PC-3 (cell line): ENCODE data around the gene ZDHHC8. TPM values are rescaled to one million over a fixed set of nuclear protein-coding genes. Genes with fewer than 3 reads are reported as not detected.

Source experiments
- ATAC-seq: fragments of 200-7000 bp; cut with Tn5 transposase; 2 replicates; pipeline ENCODE4 v1.9.1; 2020; ENCODE audit warnings: mild to moderate bottlenecking, moderate library complexity
- BruUV-seq: library from RNA; stranded (reverse); fragments of 400-500 nt; replicated peaks from 2 replicates; lab custom pipeline; 2021; lab: Mats Ljungman, UMichigan
- CTCF ChIA-PET: fragments of 300-600 bp; sonication (Branson Sonifier 250); formaldehyde crosslinking; loops from one replicate; lab custom pipeline; 2022; ENCODE audit warnings: antibody characterized with exemption; lab: Charles Lee
- POLR2A ChIA-PET: fragments of 300-600 bp; sonication (Branson Sonifier 250); formaldehyde crosslinking; loops from one replicate; lab custom pipeline; 2022; ENCODE audit warnings: antibody characterized with exemption; ENCODE audit not compliant: unreplicated experiment; lab: Charles Lee
- DNase-seq: peaks from one replicate; pipeline ENCODE4 v3.0.0-alpha.2; 2015
- H2AFZ ChIP-seq: fragments of 300-600 bp; sonication (generic); 2 replicates; pipeline ENCODE4 v1.6.0; 2016; ENCODE audit warnings: antibody characterized with exemption, low read length
- H3F3A ChIP-seq: fragments of 300-600 bp; sonication (generic); one replicate; pipeline ENCODE4 v1.6.0; 2017; ENCODE audit warnings: antibody characterized with exemption, low read length, control low read depth, mild to moderate bottlenecking; ENCODE audit not compliant: unreplicated experiment
- H3K27ac ChIP-seq: fragments of 300-600 bp; sonication (generic); 2 replicates; pipeline ENCODE4 v1.5.1; 2016; ENCODE audit warnings: mild to moderate bottlenecking, low read length
- H3K27me3 ChIP-seq: fragments of 300-600 bp; sonication (generic); 2 replicates; pipeline ENCODE4 v1.6.1; 2016; ENCODE audit warnings: low read length, mixed read lengths
- H3K36me3 ChIP-seq: fragments of 300-600 bp; sonication (generic); 2 replicates; pipeline ENCODE4 v1.6.1; 2016; ENCODE audit warnings: low read depth, mixed run types, low read length, mixed read lengths
- H3K4me1 ChIP-seq: fragments of 300-600 bp; sonication (generic); 2 replicates; pipeline ENCODE4 v1.5.1; 2016; ENCODE audit warnings: low read length; ENCODE audit not compliant: insufficient read depth
- H3K4me2 ChIP-seq: fragments of 300-600 bp; sonication (generic); 2 replicates; pipeline ENCODE4 v1.6.0; 2016; ENCODE audit warnings: low read length
- H3K4me3 ChIP-seq: fragments of 300-600 bp; sonication (generic); 2 replicates; pipeline ENCODE4 v1.5.1; 2016; ENCODE audit warnings: mild to moderate bottlenecking, low read length, mixed read lengths
- H3K79me2 ChIP-seq: fragments of 300-600 bp; sonication (generic); 2 replicates; pipeline ENCODE4 v1.6.1; 2017; ENCODE audit warnings: low read length, mixed read lengths
- H3K9ac ChIP-seq: fragments of 300-600 bp; sonication (generic); 2 replicates; pipeline ENCODE4 v1.6.0; 2016; ENCODE audit warnings: mild to moderate bottlenecking, low read length
- H3K9me2 ChIP-seq: fragments of 300-600 bp; sonication (generic); replicated peaks from 2 replicates; pipeline ENCODE4 v1.6.1; 2016; ENCODE audit warnings: mixed run types, low read length, mixed read lengths
- H3K9me3 ChIP-seq: fragments of 300-600 bp; sonication (generic); 2 replicates; pipeline ENCODE4 v1.6.1; 2016; ENCODE audit warnings: low read length, mixed read lengths
- H4K20me1 ChIP-seq: fragments of 300-600 bp; sonication (generic); 2 replicates; pipeline ENCODE4 v1.6.1; 2016; ENCODE audit warnings: low read length, mixed read lengths
- CTCF ChIP-seq: fragments of 300-600 bp; sonication (generic); conservative IDR thresholded peaks from 2 replicates; pipeline ENCODE4 v1.5.1; 2017; ENCODE audit warnings: antibody characterized with exemption, low read depth, mild to moderate bottlenecking, low read length
- EZH2 ChIP-seq: fragments of 300-600 bp; sonication (generic); IDR thresholded peaks from one replicate; pipeline ENCODE4 v1.6.1; 2017; ENCODE audit warnings: antibody characterized with exemption, mild to moderate bottlenecking, low read length; ENCODE audit not compliant: unreplicated experiment
- EZH2phosphoT487 ChIP-seq: fragments of 300-600 bp; sonication (generic); IDR thresholded peaks from 2 replicates; pipeline ENCODE4 v1.6.1; 2018; ENCODE audit warnings: mild to moderate bottlenecking, antibody characterized with exemption, low read length, borderline replicate concordance
- intact Hi-C: fragments of 100-400 bp; cut with micrococcal nuclease; formaldehyde crosslinking; loops from 2 replicates; pipeline ENCODE4 v1.9.0; 2023
- total RNA-seq: library from RNA; depleted of rRNA; stranded (reverse); fragments of >200 nt; gene quantifications from 2 replicates; pipeline ENCODE4 v1.2.3, GENCODE V29; 2014

Gene ZDHHC8
- total RNA-seq, 1 experiment from 2014 or later = 24.6 TPM

GRCh38 chr22:20185750-20186149, 54.1 kb downstream of the ZDHHC8 start:
- Histone ChIP-seq H3K4me2 (no peak overlapping the region), H2AFZ (no peak overlapping the region), H3K4me1 (no peaks in the 10 kb centered on the region), H3K27me3 (no peaks in the 10 kb centered on the region), H3K4me3 (no peak overlapping the region), H3K79me2 (no peaks in the 10 kb centered on the region), H3K9me3 (no peaks in the 10 kb centered on the region), H3F3A (no peaks in the 10 kb centered on the region), H3K27ac (no peak overlapping the region), H3K9ac (no peak overlapping the region), H3K9me2 (no peaks in the 10 kb centered on the region), H4K20me1 (no peaks in the 10 kb centered on the region), H3K36me3 (no peaks in the 10 kb centered on the region)
- ATAC-seq = no peak
- no peak for TF ChIP-seq EZH2
- intact Hi-C loops = no loop called here
- no peak for DNase-seq
- BruUV-seq = no TSS peak
- ChIA-PET POLR2A (no interaction called here), CTCF (no interaction called here)

GRCh38 chr22:20186183-20186870, 54.7 kb downstream of the ZDHHC8 start:
- Histone ChIP-seq H3F3A (no peaks in the 10 kb centered on the region), H3K27me3 (no peaks in the 10 kb centered on the region), H3K9me2 (no peaks in the 10 kb centered on the region), H2AFZ (no peak overlapping the region), H3K36me3 (no peaks in the 10 kb centered on the region), H3K4me2 (no peak overlapping the region), H3K9ac (no peak overlapping the region), H3K9me3 (no peaks in the 10 kb centered on the region), H3K4me3 (no peak overlapping the region), H4K20me1 (no peaks in the 10 kb centered on the region), H3K4me1 (no peaks in the 10 kb centered on the region), H3K27ac (no peak overlapping the region), H3K79me2 (no peaks in the 10 kb centered on the region)
- BruUV-seq = no TSS peak
- ATAC-seq (no peak), DNase-seq (no peak)
- intact Hi-C loops = no loop called here
- POLR2A ChIA-PET = interaction anchor here (0.6 kb wide), 1 partner anchor 11 kb away, joined by 3 read pairs; no protein-coding TSS in a partner anchor
- CTCF ChIA-PET = no interaction called here
- TF ChIP-seq EZH2 (no peak), CTCF (peak; percentile 24; the same call in 1 of the 2 replicates)

- Histone ChIP-seq H3K79me2 (no peaks in the 10 kb centered on the region), H3K4me3 (no peak overlapping the region), H2AFZ (no peak overlapping the region), H3K9me2 (no peaks in the 10 kb centered on the region), H3K9ac (no peak overlapping the region), H3K27me3 (no peaks in the 10 kb centered on the region), H3K9me3 (no peaks in the 10 kb centered on the region), H3K27ac (no peak overlapping the region), H3K4me1 (no peaks in the 10 kb centered on the region), H4K20me1 (no peaks in the 10 kb centered on the region), H3K4me2 (no peak overlapping the region), H3K36me3 (no peaks in the 10 kb centered on the region), H3F3A (no peaks in the 10 kb centered on the region)
- CTCF ChIA-PET = no interaction called here
- DNase-seq = no peak
- POLR2A ChIA-PET = no interaction called here
- TF ChIP-seq EZH2 (no peak), EZH2phosphoT487 (no peak)
- no TSS peak for BruUV-seq
- no peak for ATAC-seq
- intact Hi-C loops = no loop called here
These were observed 55.4 kb downstream of the ZDHHC8 start for GRCh38 chr22:20186871-20187546.
